T-helper 2 cell treated with Interferon-gamma antibody and Interleukin-4, amounts not matched to agents 100 ng/mL and 5 ng/mL, for 36 hours (primary cell): ENCODE results near the gene ATXN2. TPM values are rescaled to one million over a fixed set of nuclear protein-coding genes. Genes with fewer than 3 reads are reported as not detected.
"Not testable (repeated sequence)": the region's sequence is repeated elsewhere in the genome, so short reads cannot be mapped to it uniquely, and the experiment has no call there.

ENCODE experiments used
- intact Hi-C: fragments of 100-400 bp; cut with micrococcal nuclease; formaldehyde crosslinking; loops from one replicate; pipeline ENCODE4 v1.15.1; 2023
- total RNA-seq: library from RNA; stranded (reverse); gene quantifications from 2 replicates; pipeline ENCODE4 v1.2.3, GENCODE V29; 2022

Gene ATXN2
- total RNA-seq, 1 donor from 2014 or later, result 43.7 TPM

DNA sequence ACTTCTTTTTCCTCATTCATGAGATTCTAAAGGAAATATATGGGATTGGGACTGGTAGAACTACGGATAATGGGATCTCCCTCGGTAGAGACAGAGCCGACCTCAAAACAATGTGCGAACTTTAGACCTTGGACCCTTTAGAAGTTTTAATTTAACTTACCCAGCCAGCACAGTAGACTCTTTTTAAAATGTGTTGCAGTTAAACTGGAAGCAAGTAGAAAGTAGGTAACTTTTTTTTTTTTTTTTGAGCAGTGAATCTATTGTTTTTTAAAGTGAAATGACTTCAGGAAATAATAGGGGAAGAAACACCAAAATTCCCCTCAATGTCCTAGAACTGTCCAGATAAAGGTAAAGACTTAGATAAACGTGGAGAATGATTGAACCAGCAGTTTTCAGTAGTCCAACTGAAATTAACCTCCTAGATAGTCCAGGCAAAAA lies 1.1 kb upstream of the ATXN2 start:
- intact Hi-C loops, result loop anchor here (10.0 kb wide), 1 partner anchor 805 kb away; the partner anchor contains the start of gene RPL6

DNA sequence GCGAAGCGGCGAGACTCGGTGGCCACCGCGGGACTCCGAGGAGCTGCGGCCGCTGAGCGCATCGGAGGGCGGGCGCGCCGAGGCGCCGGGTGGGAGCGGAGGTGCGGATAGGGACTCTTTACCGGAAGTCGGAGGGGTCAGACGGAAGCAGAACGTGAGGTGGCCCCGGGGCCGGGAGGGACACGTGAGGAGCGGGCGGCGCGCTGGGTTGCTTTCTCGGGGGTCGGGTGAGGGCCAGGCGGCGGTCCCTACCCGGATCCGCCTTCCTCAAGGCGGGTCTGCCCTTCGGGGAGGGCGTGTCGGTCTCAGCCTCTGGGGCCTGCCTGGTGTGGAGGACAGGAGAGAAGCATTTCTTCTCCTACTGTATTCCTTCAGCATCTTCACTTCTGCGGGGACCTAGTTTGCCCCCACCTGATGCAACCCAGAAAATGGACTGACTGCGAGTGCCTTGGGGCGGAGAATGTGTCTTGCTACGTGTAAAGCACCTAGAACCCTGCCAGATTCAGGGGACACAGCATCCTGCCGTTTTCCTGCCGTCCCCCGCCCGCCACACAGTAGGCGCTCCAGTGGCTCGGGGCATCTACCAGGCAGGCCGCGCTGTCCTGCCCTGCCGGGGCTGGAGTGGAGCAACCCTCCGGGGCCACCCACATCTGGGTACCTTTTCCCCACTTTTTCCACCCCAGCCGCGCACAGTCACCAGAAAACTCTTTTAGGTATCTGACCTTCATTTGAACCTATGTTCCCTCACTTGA lies 514 bp upstream of the ATXN2 start:
- intact Hi-C loops, result loop anchor here (2.0 to 10.0 kb wide), 5 partner anchors 52 to 805 kb away; partner anchors contain the start of genes ACAD10, MAPKAPK5, RPL6 and SH2B3

DNA sequence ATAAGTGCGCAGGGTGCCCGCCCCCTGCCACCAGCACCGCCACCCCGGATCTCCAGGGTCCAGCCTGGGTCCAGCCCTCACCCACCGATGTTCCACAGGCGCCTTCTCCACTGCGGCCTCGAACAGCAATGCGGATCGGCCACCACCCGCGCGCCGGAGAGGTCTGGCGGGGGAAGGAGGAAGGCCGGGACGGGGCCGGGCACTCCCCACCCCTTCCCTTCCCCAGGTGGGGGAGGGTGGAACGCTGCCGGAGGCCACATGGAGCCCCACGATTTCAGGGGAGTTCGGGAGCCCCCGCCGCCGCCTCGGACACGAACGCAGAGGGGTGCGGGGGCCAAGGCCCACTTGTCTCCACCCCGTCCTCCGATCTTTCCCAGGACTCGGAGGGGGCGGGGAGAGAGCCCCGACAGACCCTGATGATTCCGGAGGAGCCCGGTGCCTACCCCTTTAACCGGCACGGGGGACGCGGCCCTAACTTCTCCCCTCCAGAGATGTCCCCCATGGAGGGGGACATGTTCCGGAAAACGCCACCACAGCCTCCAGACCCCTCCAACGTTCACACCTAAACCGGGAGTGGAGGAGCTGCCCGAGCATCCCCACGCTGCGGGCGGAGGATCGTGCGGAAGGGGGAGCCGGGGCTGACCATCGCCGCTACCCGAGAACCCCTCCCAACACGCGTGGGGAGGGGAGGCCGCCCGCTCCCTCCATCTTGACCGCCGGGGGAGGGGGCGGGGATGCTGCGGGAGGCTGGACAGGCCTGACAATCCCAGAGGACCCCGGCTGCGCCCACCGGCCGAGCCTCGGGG lies 1.1 kb downstream of the ATXN2 start:
- intact Hi-C loops, result loop anchor here (2.0 to 5.0 kb wide), 4 partner anchors 51 to 244 kb away; partner anchors contain the start of genes ACAD10, MAPKAPK5 and SH2B3

DNA sequence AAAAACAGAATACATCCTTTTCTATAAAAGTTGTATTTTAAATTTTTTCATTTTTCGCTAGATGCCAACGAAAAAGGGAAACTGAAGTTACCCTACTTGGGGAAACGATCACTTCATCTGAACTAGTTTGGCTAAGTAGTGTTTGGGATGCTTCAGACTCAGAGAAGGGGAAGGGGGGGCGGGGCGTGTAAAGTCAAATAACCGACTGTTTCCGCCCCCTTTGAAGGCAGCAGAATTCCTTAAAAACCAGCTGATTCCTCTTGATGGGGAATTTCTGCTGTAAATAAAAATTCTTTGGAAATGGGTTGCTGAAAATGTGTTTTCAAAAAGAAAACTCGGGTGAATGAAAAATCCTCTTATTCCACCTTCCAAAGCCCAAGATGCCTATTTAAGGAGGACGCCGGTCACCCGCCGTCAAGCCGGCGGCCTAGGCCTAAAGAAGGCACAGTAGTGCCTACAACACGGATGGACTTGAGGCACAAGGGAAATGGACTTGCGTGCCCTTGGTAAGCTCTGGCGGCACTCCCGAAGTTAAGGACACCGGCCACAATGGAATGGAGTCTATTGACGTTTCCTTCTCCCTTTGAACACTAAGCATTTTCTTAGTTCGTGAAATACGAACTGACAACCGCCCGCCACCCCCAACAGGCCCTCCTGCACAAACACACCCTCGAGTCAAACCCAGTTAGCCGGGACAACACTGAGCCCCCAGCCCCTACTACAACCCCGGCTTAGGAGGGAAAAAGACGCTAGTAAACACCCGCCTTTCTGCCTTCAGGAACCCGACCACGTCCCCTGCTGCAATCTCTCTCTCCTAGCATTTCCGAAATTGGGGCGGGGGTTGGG lies 1.9 kb downstream of the ATXN2 start:
- intact Hi-C loops, result loop anchor here (5.0 kb wide), 2 partner anchors 50 to 245 kb away; partner anchors contain the start of gene MAPKAPK5

DNA sequence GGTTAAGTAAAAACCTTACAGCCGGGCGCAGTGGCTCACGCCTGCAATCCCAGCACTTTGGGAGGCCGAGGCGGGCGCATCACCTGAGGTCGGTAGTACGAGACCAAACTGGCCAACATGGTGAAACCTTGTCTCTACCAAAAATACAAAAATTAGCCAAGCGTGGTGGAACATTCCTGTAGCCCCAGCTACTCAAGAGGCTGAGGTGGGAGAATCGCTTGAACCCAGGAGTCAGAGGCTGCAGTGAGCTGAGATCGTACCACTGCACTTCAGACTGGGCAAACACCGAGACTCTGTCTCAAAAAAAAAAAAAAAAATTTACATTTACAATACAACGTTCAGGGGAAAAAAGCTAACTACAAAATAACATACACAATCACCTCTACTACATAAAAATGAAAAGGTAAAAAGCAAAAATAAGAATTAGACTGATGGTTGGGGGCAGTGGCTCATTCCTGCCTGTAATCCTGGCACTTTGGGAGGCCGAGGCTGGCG lies 3.7 kb downstream of the ATXN2 start:
- intact Hi-C loops, result loop anchor here (5.0 kb wide), 2 partner anchors 48 to 247 kb away; partner anchors contain the start of gene MAPKAPK5

DNA sequence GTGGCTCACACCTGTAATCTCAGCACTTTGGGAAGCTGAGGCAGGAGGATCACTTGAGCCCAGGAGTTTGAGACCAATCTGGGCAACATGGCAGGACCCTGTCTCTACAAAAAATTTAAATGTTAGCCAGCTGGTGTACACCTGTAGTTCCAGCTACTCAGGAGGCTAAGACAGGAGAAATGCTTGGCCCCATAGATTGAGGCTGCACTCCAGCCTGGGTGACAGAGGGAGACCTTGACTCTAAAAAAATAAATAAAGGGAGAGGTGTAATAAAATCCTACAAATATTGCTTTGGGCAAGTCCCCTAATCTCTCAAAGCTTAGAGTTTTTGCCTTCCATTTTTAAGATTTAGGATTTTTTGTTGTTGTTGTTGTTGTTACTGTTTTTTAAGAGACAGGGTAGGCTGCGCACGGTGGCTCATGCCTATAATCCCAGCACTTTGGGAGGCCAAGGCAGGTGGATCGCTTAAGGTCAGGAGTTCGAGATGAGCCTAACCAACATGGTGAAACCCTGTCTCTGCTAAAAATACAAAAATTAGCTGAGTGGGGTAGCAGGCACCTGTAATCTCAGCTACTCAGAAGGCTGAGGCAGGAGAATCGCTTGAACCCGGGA lies 7.6 kb downstream of the ATXN2 start:
- intact Hi-C loops, result not testable (repeated sequence)

DNA sequence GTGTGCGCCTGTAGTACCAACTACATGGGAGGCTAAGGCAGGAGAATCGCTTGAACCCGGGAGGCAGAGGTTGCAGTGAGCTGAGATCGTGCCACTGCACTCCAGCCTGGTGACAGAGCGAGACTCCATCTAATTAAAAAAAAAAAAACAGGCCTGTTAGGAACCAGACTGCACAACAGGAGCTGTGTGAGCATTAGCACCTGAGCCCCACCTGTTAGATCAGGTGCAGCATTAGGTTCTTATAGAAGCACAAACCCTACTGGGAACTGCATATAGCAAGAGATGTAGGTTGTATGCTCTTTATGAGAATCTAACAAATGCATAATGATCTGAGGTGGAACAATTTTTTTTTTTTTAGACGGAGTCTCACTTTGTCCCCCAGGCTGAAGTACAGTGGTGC lies 8.6 kb downstream of the ATXN2 start:
- intact Hi-C loops, result no loop called here

DNA sequence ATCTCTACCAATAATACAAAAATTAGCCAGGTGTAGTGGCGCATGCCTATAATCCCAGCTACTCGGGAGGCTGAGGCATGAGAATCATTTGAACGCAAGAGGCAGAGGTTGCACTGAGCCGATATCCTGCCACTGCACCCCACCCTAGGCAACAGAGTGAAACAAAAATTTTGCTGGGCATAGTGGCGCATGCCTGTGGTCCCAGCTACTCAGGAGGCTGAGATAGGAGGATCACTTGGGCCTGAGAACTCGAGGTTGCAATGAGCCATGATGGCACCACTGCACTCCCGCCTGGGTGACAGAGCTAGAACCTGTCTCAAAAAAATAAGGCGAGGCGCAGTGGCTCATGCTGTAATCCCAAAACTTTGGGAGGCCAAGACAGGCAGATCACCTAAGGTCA lies 9.5 kb downstream of the ATXN2 start:
- intact Hi-C loops, result no loop called here

DNA sequence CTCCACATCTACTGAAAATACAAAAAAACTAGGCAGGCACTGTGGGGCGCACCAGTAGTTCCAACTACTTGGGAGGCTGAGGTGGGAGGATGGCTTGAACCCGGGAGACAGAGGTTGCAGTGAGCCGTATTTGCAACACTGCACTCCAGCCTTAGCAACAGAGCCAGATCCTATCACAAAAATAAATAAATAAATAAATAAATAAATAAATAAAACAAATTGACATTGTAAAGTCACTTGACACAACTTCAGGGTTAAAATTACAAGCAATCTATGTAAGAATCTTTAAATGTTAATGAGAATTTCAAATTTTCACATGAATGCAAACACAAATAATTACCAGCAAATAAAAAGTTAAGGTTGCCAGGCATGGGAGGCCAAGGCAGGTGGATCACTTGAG lies 11.1 kb downstream of the ATXN2 start:
- intact Hi-C loops, result no loop called here

DNA sequence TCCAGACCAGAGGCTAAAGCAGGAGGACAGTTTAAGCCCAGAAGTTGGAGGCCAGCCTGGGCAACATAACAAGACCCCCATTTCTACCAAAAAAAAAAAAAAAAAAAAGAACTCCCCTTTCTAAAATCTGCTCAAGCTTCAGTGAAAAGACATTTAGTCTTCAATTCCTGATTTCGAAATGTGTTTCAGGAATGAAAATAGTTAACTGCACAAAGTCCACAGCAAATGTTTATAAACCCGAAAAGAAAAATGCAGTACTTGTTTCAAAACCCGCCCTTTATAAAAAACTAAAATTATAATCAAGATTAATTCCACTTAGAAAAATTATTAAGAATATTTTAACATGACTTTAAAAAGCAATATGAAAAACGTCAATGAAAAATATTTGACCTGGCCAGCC lies 12.1 kb downstream of the ATXN2 start:
- intact Hi-C loops, result no loop called here

DNA sequence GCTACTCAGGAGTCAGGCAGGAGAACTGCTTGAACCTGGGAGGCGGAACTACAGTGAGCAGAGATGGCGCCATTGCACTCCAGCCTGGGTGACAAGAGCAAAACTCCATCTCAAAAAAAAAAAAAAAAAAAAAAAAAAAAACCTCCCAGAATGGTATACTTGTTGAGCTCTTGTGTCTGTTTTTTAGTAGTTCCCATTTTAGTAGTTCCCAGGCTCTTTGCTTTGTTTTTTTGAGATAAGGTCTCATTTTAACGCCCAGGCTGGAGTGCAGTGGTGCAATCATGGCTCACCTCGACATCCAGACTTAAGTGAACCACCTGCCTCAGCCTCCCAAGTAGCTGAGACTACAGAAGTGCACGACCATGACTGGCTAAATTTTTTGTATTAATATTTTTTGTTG lies 13.4 kb downstream of the ATXN2 start:
- intact Hi-C loops, result no loop called here

DNA sequence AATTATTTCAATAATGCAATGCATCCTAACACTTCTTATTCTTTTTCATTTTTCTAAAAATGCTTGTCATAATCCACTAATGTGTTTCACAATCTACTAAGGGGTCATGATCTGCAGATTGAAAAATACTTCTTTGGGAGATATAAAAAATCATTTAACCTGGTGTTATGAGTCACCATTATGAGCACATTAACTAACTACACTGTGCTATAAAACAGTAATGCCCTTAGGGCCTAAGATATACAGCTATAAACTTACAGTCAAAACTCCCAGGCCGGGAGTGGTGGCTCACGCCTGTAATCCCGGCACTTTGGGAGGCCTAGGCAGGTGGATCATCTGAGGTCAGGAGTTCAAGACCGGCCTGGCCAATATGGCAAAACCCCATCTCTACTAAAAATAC lies 14.2 kb downstream of the ATXN2 start:
- intact Hi-C loops, result no loop called here

DNA sequence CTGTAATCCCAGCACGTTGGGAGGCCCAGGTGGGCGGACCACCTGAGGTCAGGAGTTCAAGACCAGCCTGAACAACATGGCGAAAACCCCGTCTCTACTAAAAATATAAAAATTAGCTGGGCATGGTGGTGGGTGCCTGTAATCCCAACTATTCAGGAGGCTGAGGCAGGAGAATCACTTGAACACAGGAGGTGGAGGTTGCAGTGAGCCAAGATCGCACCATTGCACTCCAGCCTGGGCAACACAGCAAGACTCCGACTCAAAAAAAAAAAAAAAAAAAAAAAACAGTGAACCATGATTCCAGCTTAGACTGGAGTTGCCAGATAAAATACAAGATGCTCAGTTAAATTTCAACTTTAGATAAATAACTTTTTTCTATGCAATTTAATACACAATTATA lies 15.6 kb downstream of the ATXN2 start:
- intact Hi-C loops, result not testable (repeated sequence)

DNA sequence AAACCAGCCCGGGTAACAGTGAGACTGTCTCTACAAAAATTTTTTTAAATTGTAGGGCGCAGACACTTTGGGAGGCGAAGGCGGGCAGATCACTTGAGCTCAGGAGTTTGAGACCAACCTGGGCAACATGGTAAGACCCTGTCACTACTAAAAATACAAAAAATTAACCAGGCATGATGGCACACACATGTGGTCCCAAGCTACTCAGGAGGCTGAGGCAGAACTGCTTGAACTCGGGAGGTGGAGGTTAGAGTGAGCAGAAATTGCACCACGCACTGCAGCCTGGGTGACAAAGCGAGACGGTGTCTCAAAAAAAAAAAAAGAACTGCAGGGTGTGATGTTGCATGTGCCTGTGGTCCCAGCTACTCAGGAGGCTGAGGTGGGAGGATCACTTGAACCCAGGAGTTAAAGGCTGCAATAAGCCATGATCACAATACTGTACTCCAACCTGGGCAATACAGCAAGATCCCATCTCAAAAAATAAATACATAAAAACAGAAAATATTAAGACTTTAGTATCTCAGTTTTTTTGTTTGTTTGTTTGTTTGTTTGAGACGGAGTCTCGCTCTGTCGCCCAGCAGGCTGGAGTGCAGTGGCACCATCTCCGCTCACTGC lies 16.9 kb downstream of the ATXN2 start:
- intact Hi-C loops, result no loop called here

DNA sequence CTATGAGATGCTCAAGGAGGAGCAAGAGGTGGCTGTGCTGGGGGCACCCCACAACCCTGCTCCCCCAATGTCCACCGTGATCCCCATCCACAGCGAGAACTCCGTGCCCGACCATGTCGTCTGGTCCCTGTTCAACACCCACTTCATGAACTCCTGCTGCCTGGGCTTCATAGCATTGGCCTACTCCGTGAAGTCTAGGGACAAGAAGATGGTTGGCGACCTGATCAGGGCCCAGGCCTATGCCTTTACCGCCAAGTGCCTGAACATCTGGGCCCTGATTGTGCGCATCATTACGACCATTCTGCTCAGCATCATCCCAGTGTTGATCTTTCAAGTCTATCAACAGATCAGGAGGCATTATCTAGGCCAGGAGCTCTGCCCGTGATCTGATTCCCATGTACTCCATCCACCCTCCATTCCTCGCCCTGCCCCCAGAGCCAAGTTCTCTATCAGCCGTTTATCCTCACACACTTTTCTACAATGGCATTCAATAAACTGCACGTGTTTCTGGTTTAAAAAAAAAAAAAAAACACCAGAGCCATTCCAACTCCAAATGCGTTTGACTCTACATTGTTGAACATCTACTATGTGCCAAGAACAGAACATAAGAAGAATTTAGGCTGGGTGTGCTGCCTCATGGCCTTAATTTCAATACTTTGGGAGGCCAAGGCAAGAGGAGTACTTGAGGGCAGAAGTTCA lies 17.5 kb downstream of the ATXN2 start:
- intact Hi-C loops, result no loop called here

DNA sequence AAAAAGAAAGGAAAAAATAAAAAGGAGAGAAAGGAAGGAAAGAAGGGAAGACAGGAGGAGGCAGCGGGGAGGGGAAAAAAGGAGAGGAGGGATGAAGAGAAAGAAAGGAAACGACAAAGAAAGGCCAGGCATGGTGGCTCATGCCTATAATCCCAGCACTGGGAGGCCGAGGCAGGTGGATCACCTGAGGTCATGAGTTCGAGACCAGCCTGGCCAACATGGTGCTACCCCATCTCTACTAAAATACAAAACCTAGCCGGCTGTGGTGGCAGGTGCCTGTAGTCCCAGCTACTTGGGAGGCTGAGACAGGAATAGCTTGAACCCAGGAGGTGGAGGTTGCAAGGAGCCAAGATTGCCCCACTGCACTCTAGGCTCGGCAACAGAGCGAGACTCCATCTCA lies 18.4 kb downstream of the ATXN2 start:
- intact Hi-C loops, result no loop called here

DNA sequence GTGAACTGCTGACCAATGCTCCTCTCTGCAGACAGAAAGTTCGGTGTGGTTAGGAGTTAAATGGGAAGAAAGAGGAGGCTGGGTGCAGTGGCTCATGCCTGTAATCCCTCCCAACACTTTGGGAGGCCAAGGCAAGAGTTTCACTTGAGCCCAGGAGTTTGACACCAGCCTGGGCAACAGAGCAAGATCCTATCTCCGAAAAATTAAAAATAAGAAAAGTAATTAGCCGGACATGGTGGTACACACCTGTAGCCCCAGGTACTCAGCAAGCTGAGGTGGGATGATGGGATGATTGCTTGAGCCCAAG lies 19.0 kb downstream of the ATXN2 start:
- intact Hi-C loops, result no loop called here

DNA sequence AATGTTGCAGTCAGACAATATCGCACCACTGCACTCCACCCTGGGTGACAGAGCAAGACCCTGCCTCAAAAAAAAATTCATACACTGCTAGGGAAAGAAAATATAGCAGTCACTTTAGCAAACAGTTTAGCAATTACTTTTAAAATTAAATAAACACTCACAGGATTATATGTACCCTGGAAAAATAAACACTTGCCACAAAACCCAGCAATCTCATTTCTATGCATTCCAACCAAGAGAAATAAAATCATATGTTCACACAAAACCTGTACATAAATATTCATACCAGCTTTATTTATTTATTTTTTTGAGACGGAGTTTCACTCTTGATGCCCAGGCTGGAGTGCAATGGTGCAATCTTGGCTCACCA lies 20.2 kb downstream of the ATXN2 start:
- intact Hi-C loops, result no loop called here

DNA sequence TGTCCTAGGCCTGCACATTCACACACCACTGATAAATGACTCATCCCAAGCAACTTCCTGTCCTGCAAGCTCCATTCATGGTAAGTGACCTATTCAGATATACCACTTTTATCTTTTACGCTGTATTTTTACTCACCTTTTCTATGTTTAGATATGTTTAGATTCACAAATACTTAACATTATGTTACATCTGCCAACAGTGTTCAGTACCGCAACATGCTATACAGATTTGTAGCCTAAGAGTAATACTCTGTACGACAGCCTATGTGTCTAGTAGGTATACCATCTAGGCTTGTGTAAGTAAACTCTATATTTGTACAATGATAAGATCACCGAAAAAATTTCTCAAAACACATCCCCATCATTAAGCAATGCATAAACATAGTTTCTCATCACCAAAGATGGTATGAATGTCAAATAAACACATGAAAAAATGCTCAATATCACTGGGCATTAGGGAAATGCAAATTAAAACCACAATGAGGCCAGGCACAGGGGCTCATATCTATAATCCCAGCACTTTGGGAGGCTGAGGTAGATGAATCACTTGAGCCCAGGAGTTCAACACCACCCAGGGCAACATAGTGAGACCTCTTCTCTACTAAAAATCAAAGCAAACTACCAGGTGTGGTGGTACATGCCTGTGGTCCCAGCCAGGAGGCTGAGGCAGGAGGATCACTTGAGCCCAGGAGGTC lies 20.7 kb downstream of the ATXN2 start:
- intact Hi-C loops, result no loop called here
